HPDE6-E6E7 (cell line): ENCODE results near the gene INF2.
A peak's percentile ranks its signal among the peaks of the same experiment; 100 is the strongest.

Source experiments
- DNase-seq: peaks from one replicate; pipeline ENCODE4 v3.0.0; 2011; ENCODE audit warnings: missing footprints; ENCODE audit errors: extremely low spot score

The INF2 gene

DNA sequence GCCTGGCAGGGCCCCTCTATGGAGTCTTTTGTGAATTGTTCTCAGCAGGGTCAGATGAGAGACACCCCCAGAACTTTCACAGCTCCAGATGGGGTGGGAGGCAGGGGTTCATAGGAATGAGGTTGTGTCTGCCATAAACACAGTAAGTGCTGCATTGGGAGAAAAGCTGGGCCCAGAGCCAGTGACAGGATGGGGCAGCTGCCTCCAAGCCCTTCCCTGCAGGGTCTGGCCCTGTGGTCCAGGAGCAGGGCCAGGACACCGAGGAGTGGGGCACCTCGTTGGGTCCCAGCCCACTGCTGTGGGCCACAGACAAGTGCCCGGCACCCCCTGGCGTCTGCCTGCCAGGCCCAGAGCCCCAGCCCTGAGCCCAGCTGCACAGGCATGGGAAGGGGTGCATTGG lies 13.3 kb downstream of the INF2 start:
- DNase-seq, result no peak

DNA sequence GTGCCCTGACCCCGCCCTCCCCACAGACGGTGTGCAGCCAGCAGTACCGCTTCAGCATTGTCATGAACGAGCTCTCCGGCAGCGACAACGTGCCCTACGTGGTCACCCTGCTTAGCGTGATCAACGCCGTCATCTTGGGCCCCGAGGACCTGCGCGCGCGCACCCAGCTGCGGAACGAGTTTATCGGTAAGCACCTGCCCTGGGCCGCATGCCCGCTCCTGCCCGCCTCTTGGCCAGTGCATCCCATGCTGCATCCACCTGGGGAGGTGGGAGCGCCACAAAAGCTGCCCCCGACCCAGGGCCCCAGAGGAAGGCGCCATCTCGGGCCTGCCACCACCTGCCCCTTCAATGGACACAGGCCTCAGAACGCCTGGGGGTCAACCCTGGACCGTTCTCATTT lies 13.9 kb downstream of the INF2 start:
- no peak for DNase-seq

GRCh38 chr14:104704252-104704651 lies 14.8 kb downstream of the INF2 start:
- DNase-seq, result no peak

DNA sequence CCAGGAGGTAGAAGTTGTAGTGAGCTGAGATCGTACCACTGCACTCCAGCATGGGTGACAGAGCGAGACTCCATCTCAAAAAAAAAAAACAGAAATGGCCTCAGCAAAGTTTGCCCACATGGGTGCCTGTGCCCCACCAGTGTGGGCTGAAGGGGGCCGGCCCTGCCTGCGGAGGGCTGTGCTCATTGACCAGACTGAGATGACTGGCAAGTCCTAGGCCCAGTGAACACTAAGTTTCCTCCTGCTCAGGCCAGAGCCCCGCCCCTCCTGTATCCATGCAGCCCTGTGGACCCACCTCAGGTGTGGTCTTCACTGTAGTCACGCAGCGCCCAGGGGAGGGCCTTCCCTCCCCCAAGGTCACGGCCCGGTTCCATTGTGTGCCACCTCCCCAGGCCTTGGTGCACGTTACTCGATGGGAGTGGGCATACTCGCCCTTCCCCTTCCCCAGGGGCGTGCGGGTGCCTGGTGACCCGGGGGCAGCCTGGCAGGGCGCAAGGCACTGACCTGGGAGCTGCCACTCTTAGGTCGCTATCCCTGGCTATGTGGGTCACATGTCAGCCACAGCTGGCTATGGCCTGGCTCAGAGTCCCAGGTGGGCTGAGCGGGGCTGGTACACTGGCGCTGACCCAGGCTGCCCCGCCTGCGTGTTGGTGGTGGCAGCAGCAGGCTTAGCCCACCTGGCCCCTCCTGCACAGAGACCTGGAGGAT lies 16.1 kb downstream of the INF2 start:
- DNase-seq, result no peak

DNA sequence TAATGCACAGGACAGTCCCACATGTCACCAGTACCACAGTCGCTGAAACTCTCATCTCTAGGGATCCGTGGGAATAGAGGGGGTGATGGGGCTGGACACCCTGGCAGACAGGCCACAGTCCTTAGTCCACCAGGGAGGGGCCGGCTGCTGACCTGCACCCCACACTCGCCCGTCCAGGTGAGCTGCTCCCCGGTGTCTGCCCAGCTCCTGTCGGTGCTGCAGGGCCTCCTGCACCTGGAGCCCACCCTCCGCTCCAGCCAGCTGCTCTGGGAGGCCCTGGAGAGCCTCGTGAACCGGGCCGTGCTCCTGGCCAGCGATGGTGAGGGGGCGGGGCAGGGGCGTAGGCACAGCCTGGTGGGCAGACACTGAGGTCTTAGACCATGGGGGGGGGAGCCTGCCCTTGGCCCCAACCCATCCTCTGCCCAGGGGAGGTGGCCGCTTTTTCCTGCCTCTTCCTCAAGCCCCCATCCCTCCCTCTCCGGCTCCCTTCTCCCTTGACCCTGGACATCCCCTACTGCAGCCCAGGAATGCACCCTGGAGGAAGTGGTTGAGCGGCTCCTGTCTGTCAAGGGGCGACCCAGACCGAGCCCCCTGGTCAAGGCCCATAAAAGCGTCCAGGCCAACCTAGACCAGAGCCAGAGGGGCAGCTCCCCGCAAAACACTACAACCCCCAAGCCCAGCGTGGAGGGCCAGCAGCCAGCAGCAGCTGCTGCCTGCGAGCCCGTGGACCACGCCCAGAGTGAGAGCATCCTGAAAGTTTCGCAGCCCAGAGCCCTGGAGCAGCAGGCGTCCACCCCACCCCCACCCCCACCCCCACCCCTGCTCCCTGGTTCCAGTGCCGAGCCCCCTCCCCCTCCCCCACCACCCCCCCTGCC lies 17.6 kb downstream of the INF2 start:
- no peak for DNase-seq

GRCh38 chr14:104707608-104708595 lies 18.5 kb downstream of the INF2 start:
- no peak for DNase-seq

DNA sequence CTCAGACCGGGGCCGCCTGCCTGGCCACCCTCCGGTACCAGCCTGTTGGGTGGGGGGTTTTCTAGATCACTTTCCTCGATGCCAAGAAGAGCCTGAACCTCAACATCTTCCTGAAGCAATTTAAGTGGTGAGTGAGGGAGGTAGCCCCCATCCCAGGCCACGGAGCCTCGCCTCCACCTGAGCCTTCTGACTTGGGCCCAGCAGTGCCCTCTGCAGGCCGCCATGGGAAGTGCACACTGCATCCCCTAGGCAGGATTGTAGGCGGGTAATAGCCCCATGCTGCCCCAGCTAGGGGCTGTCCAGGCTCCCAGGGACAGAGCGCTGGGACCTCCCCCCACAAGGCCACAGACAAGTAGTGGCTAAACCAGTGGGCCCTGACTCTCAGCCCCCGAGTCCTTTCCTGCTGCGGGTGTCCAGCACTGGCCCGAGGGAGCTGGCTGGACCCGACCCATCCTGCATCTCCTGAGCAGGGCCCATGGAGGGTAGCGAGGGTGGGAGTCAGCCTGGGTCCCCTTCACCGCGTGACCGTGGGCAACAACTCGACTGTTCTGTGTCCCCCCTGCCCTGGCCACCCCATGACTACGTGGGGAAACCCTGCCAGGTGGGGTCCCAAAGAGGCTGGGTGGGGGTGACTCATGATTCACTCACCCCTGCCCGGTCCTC lies 19.3 kb downstream of the INF2 start:
- peak; percentile 81 for DNase-seq

GRCh38 chr14:104709387-104710039 lies 20.1 kb downstream of the INF2 start:
- DNase-seq, result no peak

DNA sequence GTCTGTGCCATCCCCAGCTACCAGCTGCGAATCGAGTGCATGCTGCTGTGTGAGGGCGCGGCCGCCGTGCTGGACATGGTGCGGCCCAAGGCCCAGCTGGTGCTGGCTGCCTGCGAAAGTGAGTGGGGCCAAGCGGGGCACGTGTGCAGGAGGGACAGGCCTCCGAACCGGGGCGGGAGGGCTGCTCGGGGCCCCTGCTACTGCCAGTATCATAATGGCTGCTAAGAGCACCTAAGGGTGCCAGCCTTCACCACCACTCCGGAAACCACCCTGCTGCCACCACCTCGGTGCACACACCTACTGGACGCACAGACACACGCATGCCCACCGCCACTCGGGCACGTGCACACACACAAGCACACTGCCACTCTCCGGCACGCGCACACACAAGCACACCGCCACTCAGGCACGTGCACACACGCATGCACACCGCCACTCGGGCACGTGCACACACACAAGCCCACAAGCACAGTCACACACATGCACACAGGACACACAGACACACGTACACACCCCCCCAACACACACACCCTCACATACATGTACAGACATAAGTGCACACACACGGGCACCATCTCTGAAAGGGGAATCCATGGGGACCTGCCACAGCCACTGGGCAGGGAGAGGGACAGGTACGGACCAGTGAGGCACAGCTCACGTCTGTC lies 20.8 kb downstream of the INF2 start:
- no peak for DNase-seq

- no peak for DNase-seq
Measured at GRCh38 chr14:104712881-104713734, 23.7 kb downstream of the INF2 start.

DNA sequence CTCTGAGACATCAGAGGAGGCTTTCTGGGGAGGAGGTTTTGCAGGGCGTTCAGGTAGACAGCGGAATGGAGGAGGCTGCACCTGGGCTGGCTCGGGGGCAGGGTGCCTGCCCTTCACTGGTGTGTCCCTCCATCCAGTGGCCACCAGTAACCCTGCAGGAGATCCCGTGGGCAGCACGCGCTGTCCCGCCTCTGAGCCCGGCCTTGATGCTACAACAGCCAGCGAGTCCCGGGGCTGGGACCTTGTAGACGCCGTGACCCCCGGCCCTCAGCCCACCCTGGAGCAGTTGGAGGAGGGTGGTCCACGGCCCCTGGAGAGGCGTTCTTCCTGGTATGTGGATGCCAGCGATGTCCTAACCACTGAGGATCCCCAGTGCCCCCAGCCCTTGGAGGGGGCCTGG lies 24.6 kb downstream of the INF2 start:
- DNase-seq, result no peak

- no peak for DNase-seq
Measured at GRCh38 chr14:104714681-104715080, 25.3 kb downstream of the INF2 start.

GRCh38 chr14:104715416-104715815 lies 26.0 kb downstream of the INF2 start:
- no peak for DNase-seq

GRCh38 chr14:104715871-104716270 lies 26.5 kb downstream of the INF2 start:
- DNase-seq, result no peak

DNA sequence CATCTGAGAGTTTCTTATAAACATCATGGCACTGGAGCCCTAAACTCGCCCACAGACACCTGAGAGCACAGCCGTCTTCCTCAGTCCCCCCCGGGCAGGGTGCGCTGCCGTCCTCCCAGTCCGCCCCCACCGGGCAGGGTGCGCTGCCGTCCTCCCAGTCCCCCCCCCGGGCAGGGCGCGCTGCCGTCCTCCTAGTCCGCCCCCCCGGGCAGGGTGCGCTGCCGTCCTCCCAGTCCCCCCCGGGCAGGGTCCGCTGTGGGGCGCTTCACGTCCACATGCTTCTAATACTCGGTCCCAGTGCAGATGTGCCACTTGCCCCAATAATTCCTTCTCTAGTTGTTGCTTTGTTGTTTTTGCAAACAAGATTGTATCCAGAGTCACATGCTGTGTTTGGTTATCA lies 27.7 kb downstream of the INF2 start:
- DNase-seq, result no peak

DNA sequence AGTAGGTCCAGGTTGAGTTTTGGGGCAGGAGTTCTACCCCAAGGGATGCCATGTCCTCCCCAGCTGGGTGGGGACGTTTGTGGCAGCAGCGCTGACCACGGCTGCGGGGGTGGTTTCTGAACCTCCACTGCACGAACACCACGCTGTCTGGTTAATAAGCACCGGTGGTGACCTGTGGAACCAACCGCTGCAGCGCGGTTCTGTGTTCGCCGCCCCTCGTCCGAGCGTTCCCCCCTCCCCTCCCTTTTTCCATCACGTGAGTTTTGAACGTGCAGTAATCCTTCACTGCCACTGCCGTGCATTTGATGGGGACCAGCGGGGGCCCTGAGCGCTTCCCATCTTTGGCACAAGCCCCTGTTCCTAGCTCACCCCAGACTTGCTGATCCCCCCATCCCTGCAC lies 28.2 kb downstream of the INF2 start:
- DNase-seq, result no peak

GRCh38 chr14:104718147-104718546 lies 28.7 kb downstream of the INF2 start:
- no peak for DNase-seq

DNA sequence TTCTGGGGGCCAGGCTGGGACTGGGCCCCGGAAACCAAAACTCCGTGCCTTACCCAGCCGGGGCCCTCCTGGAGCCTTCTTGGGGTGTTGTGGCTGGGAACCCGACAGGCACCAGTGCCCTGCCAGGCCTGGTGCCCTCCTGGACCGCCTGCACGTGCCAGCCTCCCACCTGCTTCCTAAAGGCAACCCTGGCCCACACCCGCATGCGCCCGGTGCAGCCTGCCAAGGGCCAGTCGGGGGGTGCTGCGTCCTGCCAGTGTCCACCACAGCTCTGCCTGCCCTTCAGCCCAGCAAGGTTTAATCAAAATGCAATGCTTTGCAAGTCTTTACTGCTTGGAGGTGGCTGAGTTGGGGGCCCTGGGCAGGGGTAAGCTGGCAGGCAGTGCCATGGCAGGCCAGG lies 29.5 kb downstream of the INF2 start:
- DNase-seq, result no peak

DNA sequence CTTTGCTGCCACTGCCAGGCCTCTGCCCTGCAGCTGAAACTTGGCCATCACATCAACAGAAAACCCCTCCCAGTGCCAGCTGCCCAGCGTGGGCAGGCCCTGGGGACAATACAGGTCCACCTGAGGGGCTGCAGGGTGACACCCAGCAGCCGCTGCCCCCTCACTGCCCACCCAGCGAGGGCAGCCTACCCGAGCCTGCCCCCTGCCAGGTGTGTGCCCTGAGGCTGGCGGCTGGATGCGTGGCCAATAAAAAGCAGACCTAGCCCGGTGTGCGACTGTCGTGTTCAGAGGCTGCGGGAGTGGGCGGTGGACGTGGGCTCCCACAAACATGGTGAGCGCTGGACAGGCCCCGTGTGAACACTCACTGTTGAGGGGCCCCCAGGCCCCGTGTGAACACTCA lies 29.9 kb downstream of the INF2 start:
- DNase-seq, result no peak
